Measurements from ENCODE around the gene SPOP. TPM values are rescaled to one million over a fixed set of nuclear protein-coding genes. Genes with fewer than 3 reads are reported as not detected.
A peak's percentile ranks its signal among the peaks of the same experiment; 100 is the strongest.
"Not testable (repeated sequence)": the region's sequence is repeated elsewhere in the genome, so short reads cannot be mapped to it uniquely, and the experiment has no call there.

The SPOP gene
- polyA plus RNA-seq, 3 donors from 2014 or later = 64.9 to 180 (median 105) TPM

DNA sequence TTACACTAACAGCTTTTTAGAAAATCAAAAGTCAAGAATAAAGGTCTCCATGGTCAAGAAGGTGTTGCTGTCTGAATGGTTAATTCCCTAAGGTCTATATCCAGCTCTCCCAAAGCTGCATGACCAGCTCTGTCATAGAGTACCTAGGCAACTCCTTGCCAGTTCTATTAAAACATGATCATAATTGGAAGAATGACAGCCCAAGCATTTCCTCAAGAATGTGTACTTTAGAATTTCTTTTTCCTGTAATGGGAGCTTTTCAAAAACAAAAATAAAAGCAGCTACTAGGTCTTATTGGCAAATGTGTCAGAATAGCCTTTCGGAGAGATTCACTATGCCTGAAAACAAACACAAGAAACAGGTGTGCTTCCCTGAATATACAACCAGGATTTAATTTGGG, 7.9 kb downstream of the SPOP start:
- DNase-seq = no peak
- H3K36me3 Mint-ChIP-seq = peaks cover 0 to 6% (median 0%) of the 10 kb centered on the region in 3 donors
- H3K4me1 Mint-ChIP-seq = peaks cover 41 to 70% of the 10 kb centered on the region in 2 donors
- peaks cover 0 to 2% (median 0%) of the 10 kb centered on the region in 3 donors for H3K27me3 Mint-ChIP-seq (ENCODE audit: low read depth in 3 of 3)
- no peak overlapping the region for H3K4me3 Mint-ChIP-seq
- no peaks in the 10 kb centered on the region for H3K9me3 Mint-ChIP-seq
- H3K27ac Mint-ChIP-seq = peak overlapping the region in 2 of 6 donors; percentile 13 to 23

DNA sequence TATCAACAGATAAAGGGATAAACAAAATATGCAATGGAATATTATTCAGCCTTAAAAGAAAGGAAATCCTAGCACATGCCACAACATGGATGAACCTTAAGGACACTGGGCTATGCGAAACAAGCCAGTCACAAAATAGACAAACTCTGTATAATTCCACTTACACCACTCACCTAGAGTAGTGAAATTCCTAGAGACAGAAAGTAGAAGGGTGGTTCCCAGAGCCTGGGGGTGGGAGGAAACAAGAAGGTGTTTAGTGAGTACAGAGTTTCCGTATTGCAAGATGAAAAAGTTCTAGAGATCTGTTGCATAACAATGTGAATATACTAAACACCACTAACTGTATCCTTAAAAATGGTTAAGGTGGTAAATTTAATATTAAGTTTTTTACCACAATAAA, 10.0 kb downstream of the SPOP start:
- H3K9me3 Mint-ChIP-seq = no peaks in the 10 kb centered on the region
- H3K27ac Mint-ChIP-seq = peak overlapping the region in 2 of 6 donors; percentile 12 to 79
- peaks cover 0 to 6% (median 0%) of the 10 kb centered on the region in 3 donors for H3K36me3 Mint-ChIP-seq
- no peak for DNase-seq
- H3K4me3 Mint-ChIP-seq = no peak overlapping the region
- peaks cover 36 to 63% of the 10 kb centered on the region in 2 donors for H3K4me1 Mint-ChIP-seq
- peaks cover 0 to 2% (median 0%) of the 10 kb centered on the region in 3 donors for H3K27me3 Mint-ChIP-seq (ENCODE audit: low read depth in 3 of 3)

DNA sequence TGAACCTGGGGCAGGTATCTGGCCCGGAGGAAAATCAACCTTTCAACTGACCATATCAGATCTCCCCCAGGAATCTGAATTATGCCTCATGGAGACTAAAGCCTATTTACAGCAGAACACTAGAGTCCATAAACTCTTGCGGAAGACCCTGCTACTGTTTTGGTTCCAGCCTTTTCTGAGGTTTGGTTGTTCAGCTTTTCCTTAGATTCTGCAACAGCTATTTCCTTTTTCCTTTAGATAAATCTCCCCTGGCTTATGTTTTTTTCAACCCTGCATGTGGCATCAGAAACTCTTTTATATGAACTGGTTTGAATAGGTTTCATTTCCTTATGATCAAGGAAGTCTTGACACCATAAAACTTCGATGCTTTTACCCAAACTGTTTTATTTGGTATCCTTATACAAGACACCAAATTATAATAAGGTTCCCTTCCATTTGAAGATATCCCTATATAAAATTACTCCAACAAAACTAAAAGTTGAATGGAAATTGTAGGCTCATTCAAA, 13.1 kb downstream of the SPOP start:
- H3K9me3 Mint-ChIP-seq = no peaks in the 10 kb centered on the region
- H3K4me1 Mint-ChIP-seq = peaks cover 34 to 55% of the 10 kb centered on the region in 2 donors
- H3K27ac Mint-ChIP-seq = no peak overlapping the region
- H3K4me3 Mint-ChIP-seq = no peak overlapping the region
- DNase-seq = no peak
- H3K27me3 Mint-ChIP-seq (ENCODE audit: low read depth in 3 of 3) = peaks cover 0 to 2% (median 1%) of the 10 kb centered on the region in 3 donors
- peaks cover 0 to 10% (median 0%) of the 10 kb centered on the region in 3 donors for H3K36me3 Mint-ChIP-seq

DNA sequence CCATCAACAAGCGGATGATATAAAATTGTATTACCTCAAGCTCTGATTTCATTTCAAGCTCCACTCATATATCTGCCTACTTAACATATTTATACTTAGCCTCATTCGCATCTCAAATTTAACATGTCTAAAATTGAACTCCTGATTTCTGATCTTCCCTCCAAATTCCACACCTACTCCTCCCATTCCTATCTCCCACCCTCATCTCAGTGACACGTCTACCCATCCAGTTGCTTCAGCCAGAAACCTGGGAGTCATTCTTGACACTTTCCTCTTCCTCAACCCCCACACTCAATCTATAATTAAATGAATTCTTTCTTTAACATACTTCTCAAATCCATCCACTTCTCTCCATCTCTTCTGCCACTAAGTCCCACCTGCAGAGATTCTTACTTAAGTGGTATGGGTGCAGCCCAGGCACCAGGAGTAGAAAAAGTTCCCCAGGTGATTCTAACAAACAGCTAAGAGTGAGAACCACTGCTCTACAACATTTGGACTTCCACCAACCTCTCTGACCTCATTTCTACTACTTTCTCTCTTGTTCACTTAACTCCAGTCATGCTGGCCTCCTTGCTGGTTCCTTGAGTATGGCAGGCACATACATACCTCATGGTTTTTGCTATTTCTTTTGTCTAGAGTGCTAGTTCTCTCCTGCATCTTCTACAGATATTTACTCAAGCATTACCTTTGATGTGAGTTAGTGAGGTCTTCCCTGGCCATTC, 18.1 kb downstream of the SPOP start:
- no peak overlapping the region for H3K4me3 Mint-ChIP-seq
- DNase-seq = no peak
- H3K4me1 Mint-ChIP-seq = peaks cover 37 to 54% of the 10 kb centered on the region in 2 donors
- H3K27ac Mint-ChIP-seq = peak overlapping the region in 4 of 6 donors; percentile 3 to 20 (median 10)
- no peaks in the 10 kb centered on the region for H3K9me3 Mint-ChIP-seq
- peaks cover 0 to 12% (median 3%) of the 10 kb centered on the region in 3 donors for H3K36me3 Mint-ChIP-seq
- peaks cover 0 to 1% (median 0%) of the 10 kb centered on the region in 3 donors for H3K27me3 Mint-ChIP-seq (ENCODE audit: low read depth in 3 of 3)

DNA sequence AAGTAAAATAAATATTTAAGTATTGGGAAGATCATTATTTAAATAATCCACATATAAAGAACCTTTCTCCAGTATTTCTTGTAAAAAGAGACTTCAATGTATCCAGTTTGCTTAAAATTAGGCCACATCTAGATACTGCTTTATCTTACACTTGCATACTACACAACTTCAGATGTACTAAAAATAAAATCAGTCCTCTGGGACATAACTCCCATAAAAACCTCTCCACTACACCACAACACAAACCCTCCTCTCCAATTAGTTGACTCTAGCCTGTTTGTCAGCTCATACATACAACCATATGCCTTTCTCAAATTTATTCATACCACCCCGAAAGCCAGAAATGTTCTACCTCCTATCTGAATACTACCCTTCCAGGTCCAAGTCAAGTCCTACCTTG, 21.6 kb downstream of the SPOP start:
- H3K27ac Mint-ChIP-seq = peak overlapping the region in 1 of 6 donors; percentile 24

DNA sequence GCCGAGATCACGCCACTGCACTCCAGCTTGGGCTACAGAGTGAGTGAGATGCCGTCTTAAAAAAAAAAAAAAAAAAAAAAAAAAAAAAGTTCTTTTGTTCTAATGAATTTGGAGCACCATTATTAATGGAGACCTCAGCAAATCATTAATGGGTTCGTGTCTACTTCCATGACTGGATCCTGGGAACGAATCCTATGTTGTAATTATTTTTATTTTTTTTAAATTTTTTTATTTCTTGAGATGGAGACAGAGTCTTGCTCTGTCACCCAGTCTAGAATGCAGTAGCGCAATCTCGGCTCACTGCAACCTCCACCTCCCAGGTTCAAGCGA, 30.7 kb downstream of the SPOP start:
- H3K4me1 Mint-ChIP-seq = peaks cover 45 to 68% of the 10 kb centered on the region in 2 donors
- H3K27me3 Mint-ChIP-seq (ENCODE audit: low read depth in 3 of 3) = no peaks in the 10 kb centered on the region
- DNase-seq = no peak
- H3K27ac Mint-ChIP-seq = no peak overlapping the region
- peaks cover 0 to 4% (median 0%) of the 10 kb centered on the region in 3 donors for H3K36me3 Mint-ChIP-seq
- H3K9me3 Mint-ChIP-seq = no peaks in the 10 kb centered on the region
- no peak overlapping the region for H3K4me3 Mint-ChIP-seq

More for the DNA sequence above, 21.6 kb downstream of the SPOP start:
- peaks cover 0 to 1% (median 0%) of the 10 kb centered on the region in 3 donors for H3K27me3 Mint-ChIP-seq (ENCODE audit: low read depth in 3 of 3)
- DNase-seq = no peak
- H3K36me3 Mint-ChIP-seq = peaks cover 0 to 6% (median 3%) of the 10 kb centered on the region in 3 donors
- peaks cover 36 to 65% of the 10 kb centered on the region in 2 donors for H3K4me1 Mint-ChIP-seq
- no peak overlapping the region for H3K4me3 Mint-ChIP-seq
- no peaks in the 10 kb centered on the region for H3K9me3 Mint-ChIP-seq

DNA sequence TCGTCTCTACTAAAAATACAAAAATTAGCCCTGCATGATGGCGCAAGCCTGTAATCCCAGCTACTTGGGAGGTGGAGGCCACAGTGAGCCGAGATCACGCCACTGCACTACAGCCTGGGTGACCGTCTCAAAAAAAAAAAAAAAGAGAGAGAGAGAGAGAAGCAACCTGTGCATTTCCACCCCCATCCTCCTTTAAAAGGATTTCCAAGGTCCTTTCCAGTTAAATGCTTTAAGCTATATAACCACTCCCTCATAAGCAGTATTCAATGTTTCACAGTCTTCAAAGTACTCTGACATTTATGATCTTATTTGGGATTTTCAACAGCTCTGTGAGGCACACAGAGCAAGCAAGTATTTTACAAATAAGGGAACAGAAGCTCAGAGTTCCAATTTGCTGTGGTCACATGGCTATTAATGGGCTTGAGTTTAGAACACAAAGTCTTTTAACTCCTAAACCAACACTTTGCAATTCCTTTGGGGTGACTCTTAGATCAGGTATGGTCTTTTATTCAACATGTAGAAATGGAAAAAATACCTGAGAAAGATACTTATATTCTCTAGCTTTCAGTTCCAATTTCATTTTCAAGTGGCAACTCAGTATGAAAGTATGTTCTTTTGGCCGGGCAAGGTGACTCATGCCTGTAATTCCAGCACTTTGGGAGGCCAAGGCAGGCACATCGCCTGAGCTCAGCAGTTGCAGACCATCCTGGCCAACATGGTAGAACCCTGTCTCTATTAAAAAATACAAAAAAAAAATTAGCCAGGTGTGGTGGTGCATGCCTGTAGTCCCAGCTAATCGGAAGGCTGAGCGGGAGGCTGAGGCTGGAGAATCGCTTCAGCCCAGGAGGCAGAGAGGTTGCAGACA, 31.3 kb downstream of the SPOP start:
- Mint-ChIP-seq H3K27ac (peak overlapping the region in 3 of 6 donors; percentile 53 to 71 (median 57)), H3K4me3 (no peak overlapping the region), H3K36me3 (peaks cover 0 to 4% (median 0%) of the 10 kb centered on the region in 3 donors), H3K9me3 (no peaks in the 10 kb centered on the region), H3K4me1 (peaks cover 44 to 66% of the 10 kb centered on the region in 2 donors), H3K27me3 (ENCODE audit: low read depth in 3 of 3) (no peaks in the 10 kb centered on the region)
- DNase-seq = no peak

DNA sequence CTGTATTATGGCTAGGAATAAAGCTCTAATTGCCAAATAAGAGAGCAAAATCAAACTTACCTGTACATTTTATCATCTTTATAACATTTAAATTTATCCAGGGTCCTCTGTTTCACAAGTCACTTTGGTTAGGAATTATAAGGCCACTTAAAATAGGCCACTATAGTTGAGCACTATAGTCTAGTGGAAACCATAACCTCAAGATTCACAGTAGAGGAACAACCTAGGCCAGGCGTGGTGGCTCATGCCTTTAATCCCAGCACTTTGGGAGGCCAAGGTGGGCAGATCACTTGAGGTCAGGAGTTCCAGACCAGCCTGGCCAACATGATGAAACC, 31.9 kb downstream of the SPOP start:
- Mint-ChIP-seq H3K27ac (peak overlapping the region; percentile 18 to 92 (median 52)), H3K4me1 (peaks cover 41 to 66% of the 10 kb centered on the region in 2 donors)
- H3K36me3 Mint-ChIP-seq; H3K27me3 Mint-ChIP-seq (ENCODE audit: low read depth in 3 of 3); DNase-seq; H3K4me3 Mint-ChIP-seq; H3K9me3 Mint-ChIP-seq: not testable (repeated sequence)

DNA sequence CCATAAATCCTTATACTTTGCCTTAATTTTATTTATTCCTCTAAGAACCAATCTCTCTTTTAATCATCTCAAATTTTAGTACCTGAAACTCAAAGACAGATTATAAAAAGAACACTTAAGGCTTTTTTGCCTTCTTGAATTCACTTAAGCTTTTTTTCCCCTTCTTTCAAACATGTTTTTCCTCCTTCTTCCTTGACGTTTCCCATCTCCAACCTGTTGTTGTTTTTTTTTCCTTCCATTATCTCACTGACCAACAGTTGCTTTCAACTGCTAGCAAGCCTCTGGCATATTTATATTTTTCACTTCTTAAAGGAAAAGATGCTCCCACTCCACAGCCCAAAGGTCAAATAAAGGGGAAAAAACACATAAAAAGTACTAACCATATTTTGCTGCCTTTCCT, 32.2 kb downstream of the SPOP start:
- H3K36me3 Mint-ChIP-seq = peaks cover 0 to 6% (median 0%) of the 10 kb centered on the region in 3 donors
- H3K9me3 Mint-ChIP-seq = no peaks in the 10 kb centered on the region
- H3K27me3 Mint-ChIP-seq (ENCODE audit: low read depth in 3 of 3) = no peaks in the 10 kb centered on the region
- peak overlapping the region in 5 of 6 donors; percentile 18 to 92 (median 44) for H3K27ac Mint-ChIP-seq
- DNase-seq = no peak
- peaks cover 39 to 66% of the 10 kb centered on the region in 2 donors for H3K4me1 Mint-ChIP-seq
- H3K4me3 Mint-ChIP-seq = no peak overlapping the region

DNA sequence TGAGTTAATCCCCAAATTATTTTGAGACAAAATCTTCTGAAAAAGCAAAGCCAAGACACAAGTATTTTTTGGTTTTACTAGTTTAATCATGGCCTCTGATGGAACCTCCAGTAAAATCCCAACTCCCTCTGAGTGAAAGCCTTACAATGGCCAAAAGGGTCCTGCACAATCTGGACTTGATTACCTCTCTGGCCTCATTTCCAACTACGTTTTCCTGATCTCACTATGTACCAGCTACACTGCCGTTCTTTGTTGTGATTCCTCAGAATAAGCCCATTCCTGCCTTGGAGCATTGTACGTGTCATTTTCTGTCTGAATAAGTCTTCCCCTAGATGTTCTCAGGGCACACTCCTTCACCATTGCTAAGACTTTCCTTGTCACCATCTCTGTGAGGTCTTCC, 37.3 kb downstream of the SPOP start:
- no peak for DNase-seq
- no peak overlapping the region for H3K4me3 Mint-ChIP-seq
- no peak overlapping the region for H3K27ac Mint-ChIP-seq
- peaks cover 0 to 3% (median 3%) of the 10 kb centered on the region in 3 donors for H3K36me3 Mint-ChIP-seq
- H3K4me1 Mint-ChIP-seq = peaks cover 17 to 49% of the 10 kb centered on the region in 2 donors
- H3K9me3 Mint-ChIP-seq = no peaks in the 10 kb centered on the region
- H3K27me3 Mint-ChIP-seq (ENCODE audit: low read depth in 3 of 3) = peaks cover 0 to 2% (median 0%) of the 10 kb centered on the region in 3 donors

DNA sequence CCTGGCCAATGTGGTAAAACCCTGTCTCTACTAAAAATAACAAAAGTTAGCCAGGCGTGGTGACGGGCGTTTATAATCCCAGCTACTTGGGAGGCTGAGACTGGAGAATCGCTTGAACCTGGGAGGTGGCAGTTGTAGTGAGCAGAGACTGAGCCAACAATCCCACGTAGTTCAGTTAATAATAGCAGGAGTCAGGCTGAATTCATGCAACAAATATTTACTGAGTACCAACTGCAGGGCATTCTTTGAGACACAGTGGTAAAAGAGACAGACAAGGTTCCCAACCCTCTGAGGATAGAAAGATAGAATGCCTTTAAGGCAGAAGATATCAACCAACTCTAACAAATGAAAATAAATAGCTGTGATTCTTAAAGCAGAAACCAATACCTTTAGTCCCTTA, 39.1 kb downstream of the SPOP start:
- H3K27ac Mint-ChIP-seq = no peak overlapping the region
- H3K27me3 Mint-ChIP-seq (ENCODE audit: low read depth in 3 of 3) = peaks cover 0 to 2% (median 0%) of the 10 kb centered on the region in 3 donors
- no peak for DNase-seq
- no peak overlapping the region for H3K4me3 Mint-ChIP-seq
- H3K36me3 Mint-ChIP-seq = peaks cover 0 to 3% (median 2%) of the 10 kb centered on the region in 3 donors
- no peaks in the 10 kb centered on the region for H3K9me3 Mint-ChIP-seq
- H3K4me1 Mint-ChIP-seq = peaks cover 16 to 48% of the 10 kb centered on the region in 2 donors

DNA sequence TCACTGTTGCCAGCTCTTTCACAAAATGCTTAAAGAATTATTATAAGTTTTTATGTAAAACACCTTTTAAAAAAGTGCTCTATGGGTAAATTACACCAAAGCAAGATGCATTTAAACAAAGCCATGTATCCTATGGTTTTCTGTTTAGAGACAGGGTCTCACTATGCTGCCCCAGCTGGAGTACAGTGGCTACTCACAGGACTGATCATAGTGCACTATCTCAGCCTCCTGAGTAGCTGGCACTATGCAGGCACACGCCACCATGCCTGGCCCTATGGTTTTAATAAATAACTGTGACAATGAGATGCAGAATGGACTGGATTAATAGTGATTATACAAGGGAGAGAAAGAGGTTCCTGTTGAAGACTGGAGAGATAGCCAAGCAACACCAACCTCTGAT, 40.2 kb downstream of the SPOP start:
- Mint-ChIP-seq H3K4me3 (no peak overlapping the region), H3K9me3 (no peaks in the 10 kb centered on the region), H3K27me3 (ENCODE audit: low read depth in 3 of 3) (peaks cover 0 to 2% (median 0%) of the 10 kb centered on the region in 3 donors), H3K27ac (no peak overlapping the region), H3K4me1 (peaks cover 16 to 48% of the 10 kb centered on the region in 2 donors), H3K36me3 (peaks cover 0 to 3% (median 2%) of the 10 kb centered on the region in 3 donors)
- no peak for DNase-seq

DNA sequence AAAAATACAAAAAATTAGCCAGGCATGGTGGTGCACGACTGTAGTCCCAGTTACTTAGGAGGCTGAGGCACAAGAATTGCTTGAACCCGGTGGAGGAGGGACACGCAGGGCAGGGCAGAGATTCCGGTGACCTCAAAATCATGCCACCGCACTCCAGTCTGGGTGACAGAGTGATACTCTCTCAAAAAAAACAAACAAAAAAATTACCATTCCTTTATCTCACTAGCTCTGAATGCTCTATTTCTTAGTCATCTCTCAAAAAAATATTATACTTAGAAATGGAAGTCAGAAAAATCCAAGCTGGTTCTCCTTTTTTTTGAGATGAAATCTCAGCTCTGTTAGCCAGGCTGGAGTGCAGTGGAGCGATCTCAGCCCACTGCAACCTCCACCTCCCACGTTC, 40.8 kb downstream of the SPOP start:
- no peak for DNase-seq
- Mint-ChIP-seq H3K4me3 (no peak overlapping the region), H3K36me3 (peaks cover 0 to 3% (median 2%) of the 10 kb centered on the region in 3 donors), H3K9me3 (no peaks in the 10 kb centered on the region), H3K27me3 (ENCODE audit: low read depth in 3 of 3) (peaks cover 0 to 2% (median 0%) of the 10 kb centered on the region in 3 donors), H3K4me1 (peaks cover 14 to 43% of the 10 kb centered on the region in 2 donors), H3K27ac (no peak overlapping the region)

DNA sequence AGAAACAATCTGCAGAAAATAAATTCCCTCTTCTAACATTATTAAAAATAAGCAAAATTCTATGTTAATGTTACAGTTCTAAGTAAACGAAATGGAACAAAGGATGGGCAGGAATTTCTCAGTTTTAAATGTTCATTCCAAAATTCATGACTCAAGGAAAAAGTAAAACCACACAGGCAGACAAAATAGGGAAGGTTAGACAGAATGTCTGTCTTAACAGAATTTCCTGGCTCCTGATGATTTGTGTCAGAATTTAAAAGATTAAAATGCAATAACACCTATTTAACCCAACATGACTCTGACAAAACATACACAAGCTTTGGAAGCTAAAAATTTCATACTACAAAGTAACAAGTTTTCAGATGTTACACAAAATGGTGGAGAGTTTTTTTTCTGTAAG, 42.8 kb downstream of the SPOP start:
- peak overlapping the region in 1 of 6 donors; percentile 29 for H3K27ac Mint-ChIP-seq
- H3K9me3 Mint-ChIP-seq = no peaks in the 10 kb centered on the region
- H3K27me3 Mint-ChIP-seq (ENCODE audit: low read depth in 3 of 3) = peaks cover 0 to 2% (median 0%) of the 10 kb centered on the region in 3 donors
- peaks cover 17 to 40% of the 10 kb centered on the region in 2 donors for H3K4me1 Mint-ChIP-seq
- no peak overlapping the region for H3K4me3 Mint-ChIP-seq
- peaks cover 0 to 3% (median 0%) of the 10 kb centered on the region in 3 donors for H3K36me3 Mint-ChIP-seq
- DNase-seq = no peak
